Measurements from ENCODE around the gene ABCC10. TPM values are rescaled to one million over a fixed set of nuclear protein-coding genes. Genes with fewer than 3 reads are reported as not detected.

ABCC10 gene
- total RNA-seq, 6 donors from 2014 or later = 18.8 to 75.4 (median 34.2) TPM

DNA sequence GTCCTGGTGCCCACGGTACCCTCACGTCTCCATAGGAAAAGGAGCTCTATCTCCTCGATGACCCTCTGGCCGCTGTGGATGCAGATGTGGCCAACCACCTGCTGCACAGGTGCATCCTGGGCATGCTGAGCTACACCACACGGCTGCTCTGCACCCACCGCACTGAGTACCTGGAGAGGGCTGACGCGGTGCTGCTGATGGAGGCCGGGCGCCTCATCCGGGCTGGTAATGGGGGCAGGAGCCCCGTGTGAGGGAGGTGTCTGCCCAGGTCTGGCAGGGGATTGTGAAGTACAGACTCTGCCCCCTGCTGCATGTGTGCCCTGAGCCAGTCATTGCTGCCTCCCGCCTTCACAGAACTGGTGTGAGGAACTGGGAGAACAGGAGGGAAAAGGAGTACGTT is 15.6 kb downstream of the ABCC10 start:
- Histone ChIP-seq H3K4me1 (no peaks in the 10 kb centered on the region), H3K9me3 (no peaks in the 10 kb centered on the region), H3K4me3 (no peak overlapping the region), H3K36me3 (peaks cover 17 to 86% (median 78%) of the 10 kb centered on the region in 4 donors), H3K27me3 (no peaks in the 10 kb centered on the region), H3K27ac (no peak overlapping the region)
- TF ChIP-seq POLR2A (IDR thresholded peaks at IDR 0.05) (no peak), POLR2AphosphoS5 (IDR thresholded peaks at IDR 0.05) (no peak), EP300 (IDR thresholded peaks at IDR 0.05) (no peak), CTCF (IDR thresholded peaks at IDR 0.05) (no peak)
- DNase-seq (peak in 1 of 2 donors; percentile 58), ATAC-seq (ENCODE audit: low FRiP score in 2 of 2) (no peak)
- 88 to 93% methylated on average over 4 to 14 of the region's 14 CpGs for WGBS, 2 donors

GRCh38 chr6:43444036-43444435 is 16.7 kb downstream of the ABCC10 start:
- ATAC-seq (ENCODE audit: low FRiP score in 2 of 2) = no peak
- H3K9me3 ChIP-seq = no peaks in the 10 kb centered on the region
- WGBS, 2 donors = 87 to 92% methylated on average over 8 to 10 of the region's 10 CpGs
- H3K4me3 ChIP-seq = no peak overlapping the region
- H3K27me3 ChIP-seq = no peaks in the 10 kb centered on the region
- H3K36me3 ChIP-seq = peaks cover 17 to 88% (median 81%) of the 10 kb centered on the region in 4 donors
- DNase-seq = no peak
- H3K4me1 ChIP-seq = no peaks in the 10 kb centered on the region
- H3K27ac ChIP-seq = no peak overlapping the region
- no peak for TF ChIP-seq EP300 (IDR thresholded peaks at IDR 0.05)
- TF ChIP-seq CTCF (IDR thresholded peaks at IDR 0.05) = no peak
- no peak for TF ChIP-seq POLR2A (IDR thresholded peaks at IDR 0.05)
- TF ChIP-seq POLR2AphosphoS5 (IDR thresholded peaks at IDR 0.05) = no peak

DNA sequence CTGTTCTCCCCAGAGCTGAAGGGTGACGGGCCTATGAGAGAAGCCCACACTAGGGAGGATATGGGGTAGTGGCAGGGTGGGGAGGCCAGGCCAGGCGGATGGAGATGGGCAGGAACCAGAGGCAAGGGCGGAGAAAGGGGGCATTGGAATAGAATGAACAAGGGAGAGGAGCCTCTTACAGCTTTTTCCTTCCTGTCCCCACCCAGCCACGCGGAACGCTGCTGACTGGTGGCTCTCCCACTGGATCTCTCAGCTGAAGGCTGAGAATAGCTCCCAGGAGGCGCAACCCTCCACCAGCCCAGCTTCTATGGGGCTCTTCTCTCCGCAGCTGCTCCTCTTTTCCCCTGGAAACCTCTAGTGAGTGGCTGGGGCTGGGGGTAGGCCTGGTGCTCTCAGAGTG is 17.2 kb downstream of the ABCC10 start:
- H3K27me3 ChIP-seq = no peaks in the 10 kb centered on the region
- no peak for TF ChIP-seq POLR2A (IDR thresholded peaks at IDR 0.05)
- no peak for TF ChIP-seq POLR2AphosphoS5 (IDR thresholded peaks at IDR 0.05)
- no peak for TF ChIP-seq EP300 (IDR thresholded peaks at IDR 0.05)
- no peak for TF ChIP-seq CTCF (IDR thresholded peaks at IDR 0.05)
- no peak overlapping the region for H3K27ac ChIP-seq
- H3K36me3 ChIP-seq = peaks cover 21 to 91% (median 83%) of the 10 kb centered on the region in 4 donors
- WGBS, 2 donors = 84 to 93% methylated on average over 6 to 8 of the region's 8 CpGs
- H3K4me3 ChIP-seq = no peak overlapping the region
- no peak for ATAC-seq (ENCODE audit: low FRiP score in 2 of 2)
- no peak for DNase-seq
- no peaks in the 10 kb centered on the region for H3K9me3 ChIP-seq
- no peaks in the 10 kb centered on the region for H3K4me1 ChIP-seq

GRCh38 chr6:43445576-43445975 is 18.2 kb downstream of the ABCC10 start:
- H3K9me3 ChIP-seq = no peaks in the 10 kb centered on the region
- 93% methylated on average over 13 to 16 of the region's 16 CpGs for WGBS, 2 donors
- no peaks in the 10 kb centered on the region for H3K4me1 ChIP-seq
- H3K4me3 ChIP-seq = no peak overlapping the region
- TF ChIP-seq POLR2A (IDR thresholded peaks at IDR 0.05) = no peak
- no peak for TF ChIP-seq CTCF (IDR thresholded peaks at IDR 0.05)
- no peak for TF ChIP-seq POLR2AphosphoS5 (IDR thresholded peaks at IDR 0.05)
- TF ChIP-seq EP300 (IDR thresholded peaks at IDR 0.05) = no peak
- ATAC-seq (ENCODE audit: low FRiP score in 2 of 2) = no peak
- H3K36me3 ChIP-seq = peaks cover 31 to 94% (median 89%) of the 10 kb centered on the region in 4 donors
- peak in 1 of 2 donors; percentile 65 for DNase-seq
- no peak overlapping the region for H3K27ac ChIP-seq
- H3K27me3 ChIP-seq = no peaks in the 10 kb centered on the region

DNA sequence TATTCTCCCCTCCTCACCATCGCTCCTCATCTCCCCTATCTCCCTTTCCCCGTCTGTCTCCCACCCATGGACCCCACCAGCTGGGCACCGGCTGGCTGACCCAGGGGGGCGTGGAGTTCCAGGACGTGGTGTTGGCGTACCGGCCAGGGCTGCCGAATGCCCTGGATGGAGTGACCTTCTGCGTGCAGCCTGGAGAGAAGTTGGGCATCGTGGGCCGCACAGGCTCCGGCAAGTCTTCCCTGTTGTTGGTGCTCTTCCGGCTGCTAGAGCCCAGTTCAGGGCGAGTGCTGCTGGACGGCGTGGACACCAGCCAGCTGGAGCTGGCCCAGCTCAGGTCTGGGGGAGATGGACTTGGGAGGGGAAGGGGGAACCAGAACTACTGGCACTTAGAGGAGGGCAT is 20.3 kb downstream of the ABCC10 start:
- 89 to 94% methylated on average over 14 to 16 of the region's 16 CpGs for WGBS, 2 donors
- Histone ChIP-seq H3K36me3 (peaks cover 31 to 94% (median 89%) of the 10 kb centered on the region in 4 donors), H3K27me3 (no peaks in the 10 kb centered on the region), H3K27ac (no peak overlapping the region), H3K9me3 (no peaks in the 10 kb centered on the region), H3K4me3 (no peak overlapping the region), H3K4me1 (no peaks in the 10 kb centered on the region)
- TF ChIP-seq EP300 (IDR thresholded peaks at IDR 0.05) = no peak
- TF ChIP-seq POLR2A (IDR thresholded peaks at IDR 0.05) = no peak
- TF ChIP-seq POLR2AphosphoS5 (IDR thresholded peaks at IDR 0.05) = no peak
- no peak for TF ChIP-seq CTCF (IDR thresholded peaks at IDR 0.05)
- ATAC-seq (ENCODE audit: low FRiP score in 2 of 2) (no peak), DNase-seq (peak in 1 of 2 donors; percentile 62)

Data from upper lobe of left lung (tissue), 6 donors.